WTC11 (cell line): ENCODE measurements around the gene MRC2. TPM values are rescaled to one million over a fixed set of nuclear protein-coding genes. Genes with fewer than 3 reads are reported as not detected.
A peak's percentile ranks its signal among the peaks of the same experiment; 100 is the strongest.

Experiments
- ATAC-seq: fragments of 200-7000 bp; cut with Tn5 transposase; 2 replicates; pipeline ENCODE4 v1.10.0; 2021; ENCODE audit warnings: mild to moderate bottlenecking, moderate library complexity
- CTCF ChIA-PET: fragments of 300-600 bp; sonication (Branson Sonifier 250); formaldehyde crosslinking; loops from one replicate; lab custom pipeline; 2021; ENCODE audit warnings: antibody characterized with exemption; lab: Charles Lee
- POLR2A ChIA-PET: fragments of 350-600 bp; sonication (Branson Sonifier 250); formaldehyde crosslinking; loops from one replicate; lab custom pipeline; 2021; ENCODE audit warnings: antibody characterized with exemption; lab: Charles Lee
- DNase-seq: peaks from one replicate; pipeline ENCODE4 v3.0.0; 2021; ENCODE audit warnings: low spot score
- H3K27ac Mint-ChIP-seq: 2 replicates; pipeline ENCODE4 v1.8.0; 2021; ENCODE audit warnings: mixed read lengths
- H3K27me3 Mint-ChIP-seq: 2 replicates; pipeline ENCODE4 v1.8.0; 2021; ENCODE audit warnings: low read depth, mild to moderate bottlenecking, moderate library complexity, mixed read lengths
- H3K36me3 Mint-ChIP-seq: 2 replicates; pipeline ENCODE4 v1.8.0; 2021; ENCODE audit warnings: mixed read lengths
- H3K4me1 Mint-ChIP-seq: 2 replicates; pipeline ENCODE4 v1.8.0; 2022; ENCODE audit warnings: mixed read lengths
- H3K4me3 Mint-ChIP-seq: 2 replicates; pipeline ENCODE4 v1.8.0; 2021; ENCODE audit warnings: mild to moderate bottlenecking, moderate library complexity, mixed read lengths
- H3K9me3 Mint-ChIP-seq: 2 replicates; pipeline ENCODE4 v1.8.0; 2021; ENCODE audit warnings: mixed read lengths
- ATF1 ChIP-seq: sonication (generic); formaldehyde crosslinking; IDR thresholded peaks from 2 replicates; pipeline ENCODE4 v1.8.1; 2023; ENCODE audit warnings: mild to moderate bottlenecking, moderate library complexity, missing genetic modification reagents
- CREM ChIP-seq: sonication (generic); formaldehyde crosslinking; IDR thresholded peaks from 2 replicates; pipeline ENCODE4 v1.8.1; 2022; ENCODE audit warnings: mild to moderate bottlenecking, missing genetic modification reagents, moderate library complexity
- ELF4 ChIP-seq: sonication (generic); formaldehyde crosslinking; IDR thresholded peaks from 2 replicates; pipeline ENCODE4 v1.8.1; 2022; ENCODE audit warnings: low read depth, mild to moderate bottlenecking, moderate library complexity, missing genetic modification reagents
- ESRRA ChIP-seq: sonication (generic); formaldehyde crosslinking; IDR thresholded peaks from 2 replicates; pipeline ENCODE4 v1.8.1; 2022; ENCODE audit warnings: mild to moderate bottlenecking, missing genetic modification reagents, borderline replicate concordance
- ETV6 ChIP-seq: sonication (generic); formaldehyde crosslinking; IDR thresholded peaks from 2 replicates; pipeline ENCODE4 v1.8.1; 2022; ENCODE audit warnings: mild to moderate bottlenecking, missing genetic modification reagents
- GRHL2 ChIP-seq: fragments of 250-450 bp; sonication (Bioruptor Pico); IDR thresholded peaks from 2 replicates; pipeline ENCODE4 v1.8.0; 2022; ENCODE audit warnings: mild to moderate bottlenecking, moderate library complexity; ENCODE audit not compliant: insufficient replicate concordance, severe bottlenecking
- GTF2I ChIP-seq: fragments of 250-450 bp; sonication (Bioruptor Pico); conservative IDR thresholded peaks from 2 replicates; pipeline ENCODE4 v1.4.0; 2021; ENCODE audit warnings: mild to moderate bottlenecking
- IRF1 ChIP-seq: sonication (generic); formaldehyde crosslinking; IDR thresholded peaks from 2 replicates; pipeline ENCODE4 v1.8.0; 2023; ENCODE audit warnings: missing genetic modification reagents
- MLX ChIP-seq: sonication (generic); formaldehyde crosslinking; IDR thresholded peaks from 2 replicates; pipeline ENCODE4 v1.8.1; 2023; ENCODE audit warnings: mild to moderate bottlenecking, missing genetic modification reagents, moderate library complexity
- NFYB ChIP-seq: sonication (generic); formaldehyde crosslinking; conservative IDR thresholded peaks from 2 replicates; pipeline ENCODE4 v1.8.0; 2022; ENCODE audit warnings: low read depth, missing genetic modification reagents
- NR1H2 ChIP-seq: sonication (generic); formaldehyde crosslinking; IDR thresholded peaks from 2 replicates; pipeline ENCODE4 v1.9.0; 2021; ENCODE audit warnings: mild to moderate bottlenecking, moderate library complexity, missing genetic modification reagents
- SMAD3 ChIP-seq: sonication (generic); formaldehyde crosslinking; IDR thresholded peaks from 2 replicates; pipeline ENCODE4 v1.8.0; 2022; ENCODE audit warnings: missing genetic modification reagents, mild to moderate bottlenecking, borderline replicate concordance
- STAT6 ChIP-seq: sonication (generic); formaldehyde crosslinking; conservative IDR thresholded peaks from 2 replicates; pipeline ENCODE4 v1.8.1; 2023; ENCODE audit warnings: mild to moderate bottlenecking, low read depth, missing genetic modification reagents, moderate library complexity
- ZBTB43 ChIP-seq: sonication (generic); formaldehyde crosslinking; IDR thresholded peaks from 2 replicates; pipeline ENCODE4 v1.8.1; 2023; ENCODE audit warnings: mild to moderate bottlenecking, missing genetic modification reagents
- ZNF121 ChIP-seq: sonication (generic); formaldehyde crosslinking; IDR thresholded peaks from 2 replicates; pipeline ENCODE4 v1.8.0; 2023; ENCODE audit warnings: missing genetic modification reagents
- ZNF425 ChIP-seq: fragments of 250-450 bp; sonication (Bioruptor Pico); conservative IDR thresholded peaks from 2 replicates; pipeline ENCODE4 v1.9.0; 2021; ENCODE audit warnings: mild to moderate bottlenecking
- ZNF512 ChIP-seq: sonication (generic); formaldehyde crosslinking; IDR thresholded peaks from 2 replicates; pipeline ENCODE4 v1.8.1; 2022; ENCODE audit warnings: missing genetic modification reagents, borderline replicate concordance
- total RNA-seq: library from RNA; stranded (reverse); gene quantifications from 3 replicates; pipeline ENCODE4 v1.2.3, GENCODE V29; 2021

Gene MRC2
- total RNA-seq, 1 experiment from 2014 or later = 35.3 TPM

- TF ChIP-seq STAT6 (CRISPR knock-in tag) (no peak), ZNF425 (CRISPR knock-in tag) (no peak), ZBTB43 (CRISPR knock-in tag) (0 out of 2 replicates have a peak, but pooled peaks have one; percentile 24)
Observed at GRCh38 chr17:62627219-62627903, at the start of gene MRC2 (continued).

GRCh38 chr17:62578757-62579487 is 48.5 kb upstream of the MRC2 start:
- Mint-ChIP-seq H3K27ac (no peak overlapping the region), H3K4me1 (peaks cover 3% of the 10 kb centered on the region; the same call in 1 of the 2 replicates), H3K36me3 (peaks cover 43% of the 10 kb centered on the region), H3K9me3 (no peaks in the 10 kb centered on the region), H3K4me3 (no peak overlapping the region), H3K27me3 (no peaks in the 10 kb centered on the region)
- no peak for DNase-seq
- ATAC-seq = no peak
- ChIA-PET CTCF (no interaction called here), POLR2A (no interaction called here)
- TF ChIP-seq ETV6 (CRISPR knock-in tag) = no peak

GRCh38 chr17:62580947-62581346 is 46.5 kb upstream of the MRC2 start:
- Mint-ChIP-seq H3K27ac (no peak overlapping the region), H3K4me3 (no peak overlapping the region), H3K27me3 (no peaks in the 10 kb centered on the region), H3K36me3 (peaks cover 38% of the 10 kb centered on the region), H3K4me1 (peaks cover 3% of the 10 kb centered on the region; the same call in 1 of the 2 replicates), H3K9me3 (no peaks in the 10 kb centered on the region)
- TF ChIP-seq GTF2I (CRISPR knock-in tag) (peak; percentile 38; the same call in 1 of the 2 replicates), ZNF121 (CRISPR knock-in tag) (peak; percentile 92), MLX (CRISPR knock-in tag) (no peak)
- no peak for DNase-seq
- no peak for ATAC-seq
- CTCF ChIA-PET = no interaction called here
- POLR2A ChIA-PET = no interaction called here

- no peak overlapping the region for H3K4me3 Mint-ChIP-seq
- ChIA-PET POLR2A (no interaction called here), CTCF (no interaction called here)
- no peak for DNase-seq
- H3K27me3 Mint-ChIP-seq = no peaks in the 10 kb centered on the region
- H3K9me3 Mint-ChIP-seq = no peaks in the 10 kb centered on the region
- ATAC-seq = no peak
- H3K27ac Mint-ChIP-seq = no peak overlapping the region
- peaks cover 34% of the 10 kb centered on the region for H3K36me3 Mint-ChIP-seq
- peaks cover 3% of the 10 kb centered on the region; the same call in 1 of the 2 replicates for H3K4me1 Mint-ChIP-seq
- TF ChIP-seq GRHL2 (no peak), ESRRA (CRISPR knock-in tag) (no peak), GTF2I (CRISPR knock-in tag) (no peak), ATF1 (CRISPR knock-in tag) (no peak), CREM (CRISPR knock-in tag) (no peak), ZNF512 (CRISPR knock-in tag) (no peak), NR1H2 (no peak), ELF4 (no peak), SMAD3 (CRISPR knock-in tag) (no peak), NFYB (CRISPR knock-in tag) (no peak), IRF1 (CRISPR knock-in tag) (no peak)
Observed at GRCh38 chr17:62581764-62582163, 45.7 kb upstream of the MRC2 start.
